ENCODE results near the gene ADCK2. TPM values are rescaled to one million over a fixed set of nuclear protein-coding genes. Genes with fewer than 3 reads are reported as not detected.
"Not testable (repeated sequence)": the region's sequence is repeated elsewhere in the genome, so short reads cannot be mapped to it uniquely, and the experiment has no call there.

ADCK2 gene
- total RNA-seq, 1 donor from 2014 or later = 27.6 TPM

GRCh38 chr7:140734096-140734495, 61.4 kb downstream of the ADCK2 start:
- DNase-seq (ENCODE audit: low read depth in 2 of 2) = no peak

GRCh38 chr7:140734729-140735128, 62.0 kb downstream of the ADCK2 start:
- no peak for DNase-seq (ENCODE audit: low read depth in 2 of 2)

- no peak for DNase-seq (ENCODE audit: low read depth in 2 of 2)
These were observed 65.5 kb downstream of the ADCK2 start for GRCh38 chr7:140738280-140738679.

DNA sequence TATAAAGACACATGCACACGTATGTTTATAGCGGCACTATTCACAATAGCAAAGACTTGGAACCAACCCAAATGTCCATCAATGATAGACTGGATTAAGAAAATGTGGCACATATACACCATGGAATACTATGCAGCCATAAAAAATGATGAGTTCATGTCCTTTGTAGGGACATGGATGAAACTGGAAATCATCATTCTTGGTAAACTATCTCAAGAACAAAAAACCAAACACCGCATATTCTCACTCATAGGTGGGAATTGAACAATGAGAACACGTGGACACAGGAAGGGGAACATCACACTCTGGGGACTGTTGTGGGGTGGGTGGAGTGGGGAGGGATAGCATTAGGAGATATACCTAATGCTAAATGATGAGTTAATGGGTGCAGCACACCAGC, 70.5 kb downstream of the ADCK2 start:
- DNase-seq (ENCODE audit: low read depth in 2 of 2) = not testable (repeated sequence)

GRCh38 chr7:140744005-140744404, 71.3 kb downstream of the ADCK2 start:
- DNase-seq (ENCODE audit: low read depth in 2 of 2) = no peak

Other genes starting within 250 kb of the ADCK2 start
- 35.4 and 38.6 TPM in 2 replicates for gene MKRN1, start 193.4 kb upstream of the ADCK2 start, total RNA-seq
- gene DENND2A, start 32.1 kb upstream of the ADCK2 start, total RNA-seq = 0.64 and 0.89 TPM in 2 replicates
- gene NDUFB2, start 23.8 kb downstream of the ADCK2 start, total RNA-seq = 119 and 146 TPM in 2 replicates

Data from dermis microvascular lymphatic vessel endothelial cell (primary cell).